Cerebellar nuclear complex (tissue), 1 donor: ENCODE results near the gene BTN2A1.
"Not testable (repeated sequence)": the region's sequence is repeated elsewhere in the genome, so short reads cannot be mapped to it uniquely, and the experiment has no call there.

Source experiments
- DNase-seq, 2 experiments: peaks; one replicate each; lab custom pipeline; 2025; lab: John Stamatoyannopoulos, UW

BTN2A1 gene

GRCh38 chr6:26493258-26493657, 35.5 kb downstream of the BTN2A1 start:
- DNase-seq: no peak

- DNase-seq: no peak
Observed at GRCh38 chr6:26494117-26494516, 36.4 kb downstream of the BTN2A1 start.

GRCh38 chr6:26495281-26495680, 37.5 kb downstream of the BTN2A1 start:
- no peak for DNase-seq

GRCh38 chr6:26497610-26498009, 39.9 kb downstream of the BTN2A1 start:
- DNase-seq: no peak

DNA sequence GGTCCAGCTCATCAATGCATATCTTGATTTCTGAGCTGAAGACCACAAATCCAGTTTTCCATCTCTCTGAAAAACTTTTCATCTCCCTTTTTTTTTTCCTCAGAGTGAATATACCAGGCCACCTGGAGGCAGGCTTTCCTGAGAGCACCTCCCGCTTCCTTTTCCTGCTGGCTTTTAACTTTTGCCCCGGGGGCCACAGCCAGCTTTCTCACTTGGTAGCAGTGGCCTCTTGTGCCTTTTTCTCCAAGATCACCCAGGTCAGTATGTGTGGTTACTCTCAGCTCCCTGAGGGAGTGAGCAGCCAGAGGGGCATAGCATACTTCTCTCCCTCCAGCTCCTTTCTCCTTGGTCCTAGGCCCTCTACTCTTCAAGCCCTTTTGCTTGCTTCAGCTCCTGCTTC, 42.3 kb downstream of the BTN2A1 start, which contains the start of gene BTN1A1:
Gene BTN1A1, plus strand, starts transcription at position 202 of the 400 bp plus-strand sequence. CDS start 984 bp downstream, outside the sequence.
- DNase-seq: no peak

DNA sequence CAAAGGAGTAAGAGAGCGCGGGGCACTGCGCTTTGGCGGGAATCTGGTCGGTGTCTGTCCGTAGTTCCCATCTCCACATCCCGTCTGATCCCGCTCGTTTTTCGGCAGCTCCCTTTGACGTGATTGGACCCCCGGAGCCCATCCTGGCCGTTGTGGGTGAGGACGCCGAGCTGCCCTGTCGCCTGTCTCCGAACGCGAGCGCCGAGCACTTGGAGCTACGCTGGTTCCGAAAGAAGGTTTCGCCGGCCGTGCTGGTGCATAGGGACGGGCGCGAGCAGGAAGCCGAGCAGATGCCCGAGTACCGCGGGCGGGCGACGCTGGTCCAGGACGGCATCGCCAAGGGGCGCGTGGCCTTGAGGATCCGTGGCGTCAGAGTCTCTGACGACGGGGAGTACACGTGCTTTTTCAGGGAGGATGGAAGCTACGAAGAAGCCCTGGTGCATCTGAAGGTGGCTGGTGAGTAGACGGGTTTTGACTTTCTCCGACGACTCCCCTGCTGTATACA, 43.8 kb downstream of the BTN2A1 start:
- no peak for DNase-seq

DNA sequence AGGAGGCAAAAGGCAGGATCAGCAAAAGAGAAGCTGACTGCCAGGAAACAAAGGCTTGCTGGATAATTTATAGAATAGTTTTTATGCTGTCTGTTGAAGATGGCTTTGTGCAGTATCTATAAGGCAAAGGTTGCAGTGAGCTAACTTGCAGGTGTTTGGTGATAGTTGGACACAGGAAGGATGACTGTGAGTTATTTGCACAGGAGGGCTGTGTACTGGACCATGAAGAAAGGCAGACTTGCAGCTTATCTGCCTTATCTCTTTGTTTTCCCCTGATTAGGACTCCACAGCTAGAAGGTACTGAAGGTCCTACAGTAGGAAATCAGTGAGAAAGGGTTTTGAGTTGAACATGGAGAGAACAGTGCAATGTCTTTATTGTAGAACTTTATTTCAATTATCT, 44.4 kb downstream of the BTN2A1 start:
- DNase-seq: no peak

GRCh38 chr6:26502626-26503025, 44.9 kb downstream of the BTN2A1 start:
- DNase-seq: no peak

GRCh38 chr6:26507658-26508057, 49.9 kb downstream of the BTN2A1 start:
- DNase-seq: no peak

DNA sequence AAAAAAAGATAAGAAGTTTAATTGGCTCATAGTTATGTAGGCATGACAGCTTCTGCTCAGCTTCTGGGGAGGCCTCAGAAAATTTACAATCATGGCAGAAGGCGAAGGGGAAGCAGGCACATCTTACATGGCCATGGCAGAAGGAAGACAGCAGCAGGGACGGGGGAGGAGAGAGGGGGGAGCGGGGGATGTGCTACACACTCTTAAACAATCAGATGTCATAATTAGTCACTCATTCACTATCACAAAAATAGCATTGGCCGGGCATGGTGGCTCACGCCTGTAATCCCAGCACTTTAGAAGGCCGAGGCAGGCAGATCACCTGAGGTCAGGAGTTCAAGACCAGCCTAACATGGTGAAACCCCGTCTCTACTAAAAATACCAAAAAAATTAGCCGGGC, 53.3 kb downstream of the BTN2A1 start:
- not testable (repeated sequence) for DNase-seq

- no peak for DNase-seq
Observed at GRCh38 chr6:26514984-26515383, 57.2 kb downstream of the BTN2A1 start.

DNA sequence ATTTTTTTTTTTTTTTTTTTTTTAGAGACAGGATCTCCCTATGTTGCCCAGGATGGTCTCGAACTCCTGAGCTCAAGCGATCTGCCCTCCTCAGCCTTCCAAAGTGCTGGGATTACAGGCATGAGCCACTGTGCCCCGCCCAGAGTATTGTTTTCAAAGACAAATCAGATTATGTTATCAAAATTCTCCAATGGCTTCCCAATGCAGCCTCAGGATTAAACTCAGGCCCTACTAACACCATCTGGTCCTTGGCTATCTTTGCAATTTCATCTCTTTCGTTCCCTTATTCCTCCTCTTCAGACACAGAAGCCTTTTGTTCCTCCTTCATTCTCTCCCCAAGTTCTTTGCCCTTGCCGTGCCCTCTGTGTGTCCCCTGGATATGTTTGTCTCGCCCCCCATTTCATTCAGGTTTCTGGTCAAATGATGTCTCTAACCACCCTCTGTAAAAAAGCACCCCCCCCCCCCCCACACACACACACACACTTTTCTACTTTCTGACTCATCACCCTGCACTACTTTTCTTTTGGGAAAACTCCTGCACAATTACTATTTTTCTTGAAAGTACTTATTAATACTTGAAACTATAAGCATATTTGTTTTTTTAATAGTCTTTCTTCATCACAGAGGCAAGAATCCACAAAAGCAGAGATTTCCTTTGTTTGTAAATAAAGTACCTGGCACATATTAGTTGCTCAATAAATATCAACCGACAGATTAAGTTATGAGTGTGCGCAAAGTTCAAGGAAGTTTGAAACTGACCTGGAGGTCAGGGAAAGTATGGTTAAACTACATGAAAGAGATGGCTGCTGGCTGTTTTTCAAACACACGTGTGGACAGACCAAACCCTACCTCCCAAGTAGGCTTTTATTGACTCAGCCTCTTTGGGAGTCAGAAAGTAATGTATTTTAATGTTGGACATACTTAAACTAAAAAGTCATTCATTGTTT, 59.0 kb downstream of the BTN2A1 start:
- no peak for DNase-seq
